ENCODE data around the gene MIA. TPM values are rescaled to one million over a fixed set of nuclear protein-coding genes. Genes with fewer than 3 reads are reported as not detected.

Gene MIA
- total RNA-seq, 4 donors from 2014 or later, result 1.4 to 9.2 (median 3.1) TPM; not detected in 1

DNA sequence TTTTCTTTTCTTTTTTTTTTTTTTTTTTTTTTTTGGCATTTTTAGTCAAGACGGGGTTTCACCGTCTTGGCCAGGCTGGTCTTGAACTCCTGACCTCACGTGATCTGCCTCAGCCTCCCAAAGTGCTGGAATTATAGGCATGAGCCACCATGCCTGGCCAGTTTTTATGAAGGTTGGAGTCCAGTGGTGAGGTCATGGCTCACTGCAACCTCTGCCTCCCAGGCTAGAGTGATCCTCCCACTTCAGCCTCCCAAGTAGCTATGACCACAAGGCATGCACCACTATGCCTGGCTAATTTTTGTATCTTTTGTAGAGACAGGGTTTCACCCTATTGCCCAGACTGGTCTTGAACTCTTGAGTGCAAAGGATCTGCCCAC, 20.1 kb upstream of the MIA start:
- Histone ChIP-seq H3K27me3 (no peaks in the 10 kb centered on the region), H3K9me3 (no peaks in the 10 kb centered on the region), H3K36me3 (peaks cover 0 to 51% of the 10 kb centered on the region in 2 donors), H3K27ac (no peak overlapping the region), H3K4me1 (peaks cover 0 to 57% (median 28%) of the 10 kb centered on the region in 3 donors), H3K4me3 (no peak overlapping the region)
- TF ChIP-seq POLR2AphosphoS5 (IDR thresholded peaks at IDR 0.05) (no peak), CTCF (IDR thresholded peaks at IDR 0.05) (no peak), POLR2A (IDR thresholded peaks at IDR 0.05) (no peak), EP300 (IDR thresholded peaks at IDR 0.05) (no peak)
- WGBS, 2 donors (ENCODE audit: low coverage in 1 of 2), result 100% methylated on average over 1 of the region's 3 CpGs; no CpG with 5 or more reads in 1 of the 2 donors
- ATAC-seq, result no peak

- Histone ChIP-seq H3K27me3 (no peaks in the 10 kb centered on the region), H3K9me3 (no peaks in the 10 kb centered on the region), H3K27ac (no peak overlapping the region), H3K4me3 (no peak overlapping the region), H3K36me3 (peaks cover 0 to 57% of the 10 kb centered on the region in 2 donors), H3K4me1 (peaks cover 0 to 57% (median 28%) of the 10 kb centered on the region in 3 donors)
- 99 to 100% methylated on average over 4 to 8 of the region's 8 CpGs for WGBS, 2 donors (ENCODE audit: low coverage in 1 of 2)
- no peak for ATAC-seq
- TF ChIP-seq CTCF (IDR thresholded peaks at IDR 0.05) (no peak), EP300 (IDR thresholded peaks at IDR 0.05) (no peak)
These were observed 19.5 kb upstream of the MIA start for GRCh38 chr19:40755791-40756190.

DNA sequence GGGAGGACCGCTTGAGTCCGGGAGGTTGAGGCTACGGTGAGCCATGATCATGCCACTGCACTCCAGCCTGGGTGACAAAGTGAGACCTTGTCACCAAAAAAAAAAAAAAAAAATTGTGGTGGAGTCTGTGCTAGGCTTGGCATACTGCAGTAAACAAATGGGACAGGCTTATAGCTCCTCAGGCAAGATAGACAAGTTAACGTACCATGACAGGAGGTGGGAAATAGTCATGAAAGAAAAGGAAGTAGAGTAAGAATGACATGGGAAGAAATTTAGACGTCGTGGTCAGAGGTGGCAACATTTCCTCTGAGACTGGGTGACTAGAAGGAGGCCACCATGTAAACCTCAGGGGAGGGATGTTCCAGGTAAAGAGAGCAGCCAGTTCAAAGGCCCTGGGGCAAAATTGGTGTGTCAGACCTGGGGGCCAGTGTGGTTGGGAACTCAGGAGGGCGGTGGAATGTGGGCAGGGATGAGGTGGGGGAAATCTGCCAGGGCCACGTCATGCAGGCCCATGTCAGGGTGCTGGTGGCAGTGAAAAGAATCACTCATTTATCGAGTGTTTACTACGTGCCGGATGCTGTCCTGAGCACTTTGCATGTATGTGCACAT, 18.7 kb upstream of the MIA start:
- no peaks in the 10 kb centered on the region for H3K9me3 ChIP-seq
- WGBS, 2 donors (ENCODE audit: low coverage in 1 of 2), result 80 to 83% methylated on average over 2 to 7 of the region's 11 CpGs
- H3K4me1 ChIP-seq, result peaks cover 0 to 57% (median 28%) of the 10 kb centered on the region in 3 donors
- H3K4me3 ChIP-seq, result no peak overlapping the region
- TF ChIP-seq CTCF (IDR thresholded peaks at IDR 0.05) (no peak), POLR2A (IDR thresholded peaks at IDR 0.05) (no peak)
- no peak for ATAC-seq
- H3K27me3 ChIP-seq, result no peaks in the 10 kb centered on the region
- H3K27ac ChIP-seq, result no peak overlapping the region
- peaks cover 0 to 65% of the 10 kb centered on the region in 2 donors for H3K36me3 ChIP-seq

GRCh38 chr19:40758491-40758890, 16.8 kb upstream of the MIA start:
- H3K4me3 ChIP-seq, result no peak overlapping the region
- peaks cover 4 to 84% of the 10 kb centered on the region in 2 donors for H3K36me3 ChIP-seq

More at GRCh38 chr19:40758491-40758890, 16.8 kb upstream of the MIA start:
- Histone ChIP-seq H3K4me1 (peaks cover 0 to 40% (median 17%) of the 10 kb centered on the region in 3 donors), H3K9me3 (no peaks in the 10 kb centered on the region), H3K27me3 (no peaks in the 10 kb centered on the region), H3K27ac (no peak overlapping the region)
- TF ChIP-seq POLR2AphosphoS5 (IDR thresholded peaks at IDR 0.05), result no peak
- no peak for TF ChIP-seq EP300 (IDR thresholded peaks at IDR 0.05)
- no peak for TF ChIP-seq CTCF (IDR thresholded peaks at IDR 0.05)
- no peak for TF ChIP-seq POLR2A (IDR thresholded peaks at IDR 0.05)
- WGBS, 2 donors (ENCODE audit: low coverage in 1 of 2), result 80% methylated on average over 1 of the region's 3 CpGs; no CpG with 5 or more reads in 1 of the 2 donors
- ATAC-seq, result no peak

Measured in gastroesophageal sphincter (tissue), 4 donors.